Measurements from ENCODE around the gene ZNF503. TPM values are rescaled to one million over a fixed set of nuclear protein-coding genes. Genes with fewer than 3 reads are reported as not detected.

Gene ZNF503
- total and polyA plus RNA-seq, 2 donors from 2014 or later = 34.7 to 45.8 TPM

DNA sequence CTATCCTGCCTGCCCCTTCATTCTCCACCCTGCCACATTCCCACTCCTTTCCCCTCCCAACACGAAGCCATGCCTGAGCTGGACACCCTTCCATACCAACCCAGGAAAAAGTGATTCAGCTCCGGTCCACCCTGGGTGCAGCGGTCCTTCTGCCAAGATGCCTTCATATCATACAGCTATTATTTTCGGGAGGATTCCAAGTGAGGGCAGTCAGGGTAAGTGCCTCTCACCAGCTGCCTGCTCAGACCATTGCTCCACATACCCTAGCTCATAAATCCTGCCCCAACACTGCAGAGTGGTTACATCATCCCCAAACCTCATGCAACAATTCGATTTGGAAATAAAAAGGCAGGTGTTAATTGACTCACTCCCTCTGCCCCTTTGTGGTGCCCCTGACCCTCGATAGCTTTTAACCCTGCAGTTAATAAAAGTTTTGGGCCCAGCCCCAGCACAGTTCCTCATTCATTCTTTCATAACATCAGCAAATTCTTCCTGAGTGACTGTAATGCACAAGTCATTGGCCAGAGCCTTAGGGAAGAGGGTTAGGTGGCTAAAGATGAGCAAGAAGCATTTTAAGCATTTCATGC is 42.6 kb downstream of the ZNF503 start:
- Histone ChIP-seq H3K4me3 (ENCODE audit: low read length in 3 of 3) (no peak overlapping the region), H3K36me3 (ENCODE audit: control insufficient read depth in 2 of 3, insufficient read depth in 3 of 3, low read length in 3 of 3) (no peaks in the 10 kb centered on the region), H3K9ac (ENCODE audit: low read length in 3 of 3) (no peak overlapping the region), H3K27me3 (ENCODE audit: control insufficient read depth, insufficient read depth, low read length) (no peaks in the 10 kb centered on the region), H3K9me3 (ENCODE audit: control insufficient read depth in 2 of 3, insufficient read depth in 1 of 3, low read length in 3 of 3) (peaks cover 0 to 3% (median 0%) of the 10 kb centered on the region in 3 donors), H3K27ac (ENCODE audit: low read depth in 2 of 2, low read length in 2 of 2) (no peak overlapping the region), H3K4me1 (ENCODE audit: control insufficient read depth in 2 of 3, insufficient read depth in 2 of 3, low read depth in 1 of 3, low read length in 3 of 3) (no peaks in the 10 kb centered on the region)
- TF ChIP-seq, protein P1, sequence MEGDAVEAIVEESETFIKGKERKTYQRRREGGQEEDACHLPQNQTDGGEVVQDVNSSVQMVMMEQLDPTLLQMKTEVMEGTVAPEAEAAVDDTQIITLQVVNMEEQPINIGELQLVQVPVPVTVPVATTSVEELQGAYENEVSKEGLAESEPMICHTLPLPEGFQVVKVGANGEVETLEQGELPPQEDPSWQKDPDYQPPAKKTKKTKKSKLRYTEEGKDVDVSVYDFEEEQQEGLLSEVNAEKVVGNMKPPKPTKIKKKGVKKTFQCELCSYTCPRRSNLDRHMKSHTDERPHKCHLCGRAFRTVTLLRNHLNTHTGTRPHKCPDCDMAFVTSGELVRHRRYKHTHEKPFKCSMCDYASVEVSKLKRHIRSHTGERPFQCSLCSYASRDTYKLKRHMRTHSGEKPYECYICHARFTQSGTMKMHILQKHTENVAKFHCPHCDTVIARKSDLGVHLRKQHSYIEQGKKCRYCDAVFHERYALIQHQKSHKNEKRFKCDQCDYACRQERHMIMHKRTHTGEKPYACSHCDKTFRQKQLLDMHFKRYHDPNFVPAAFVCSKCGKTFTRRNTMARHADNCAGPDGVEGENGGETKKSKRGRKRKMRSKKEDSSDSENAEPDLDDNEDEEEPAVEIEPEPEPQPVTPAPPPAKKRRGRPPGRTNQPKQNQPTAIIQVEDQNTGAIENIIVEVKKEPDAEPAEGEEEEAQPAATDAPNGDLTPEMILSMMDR (IDR thresholded peaks at IDR 0.05; ENCODE audit: borderline replicate concordance, extremely low read depth, insufficient read depth) = no peak
- no peak for FAIRE-seq
- no peak for DNase-seq
- intact Hi-C loops (cut with DNase I) = no loop called here

DNA sequence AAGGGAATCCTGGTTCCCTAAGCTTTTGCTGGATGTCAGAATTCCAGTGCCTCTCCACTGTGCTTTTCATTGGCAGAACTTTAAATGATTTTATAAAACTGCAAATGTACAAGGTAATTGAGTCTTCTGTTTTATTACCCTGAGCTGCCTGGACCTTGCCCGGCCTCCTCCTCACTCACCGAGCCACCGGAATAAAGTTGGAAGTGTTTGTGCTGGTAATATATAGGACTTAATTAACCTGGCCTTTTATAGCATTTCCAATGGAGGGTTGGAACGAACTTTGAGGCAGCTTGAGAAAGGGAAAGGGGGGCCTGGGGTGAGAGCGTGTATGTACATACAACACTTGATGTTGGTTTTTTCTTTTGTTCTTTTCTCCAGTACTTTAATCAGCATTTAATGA is 43.4 kb downstream of the ZNF503 start:
- H3K36me3 ChIP-seq (ENCODE audit: control insufficient read depth in 2 of 3, insufficient read depth in 3 of 3, low read length in 3 of 3) = no peaks in the 10 kb centered on the region
- intact Hi-C loops (cut with DNase I) = no loop called here
- H3K27ac ChIP-seq (ENCODE audit: low read depth in 2 of 2, low read length in 2 of 2) = no peak overlapping the region
- H3K9ac ChIP-seq (ENCODE audit: low read length in 3 of 3) = no peak overlapping the region
- H3K9me3 ChIP-seq (ENCODE audit: control insufficient read depth in 2 of 3, insufficient read depth in 1 of 3, low read length in 3 of 3) = peaks cover 0 to 3% (median 0%) of the 10 kb centered on the region in 3 donors
- no peak for FAIRE-seq
- H3K27me3 ChIP-seq (ENCODE audit: control insufficient read depth, insufficient read depth, low read length) = no peaks in the 10 kb centered on the region
- H3K4me3 ChIP-seq (ENCODE audit: low read length in 3 of 3) = no peak overlapping the region
- DNase-seq = peak in 3 of 5 donors; percentile 68 to 83 (median 78)
- no peaks in the 10 kb centered on the region for H3K4me1 ChIP-seq (ENCODE audit: control insufficient read depth in 2 of 3, insufficient read depth in 2 of 3, low read depth in 1 of 3, low read length in 3 of 3)
- TF ChIP-seq, protein P1 (IDR thresholded peaks at IDR 0.05; ENCODE audit: borderline replicate concordance, extremely low read depth, insufficient read depth) = no peak

DNA sequence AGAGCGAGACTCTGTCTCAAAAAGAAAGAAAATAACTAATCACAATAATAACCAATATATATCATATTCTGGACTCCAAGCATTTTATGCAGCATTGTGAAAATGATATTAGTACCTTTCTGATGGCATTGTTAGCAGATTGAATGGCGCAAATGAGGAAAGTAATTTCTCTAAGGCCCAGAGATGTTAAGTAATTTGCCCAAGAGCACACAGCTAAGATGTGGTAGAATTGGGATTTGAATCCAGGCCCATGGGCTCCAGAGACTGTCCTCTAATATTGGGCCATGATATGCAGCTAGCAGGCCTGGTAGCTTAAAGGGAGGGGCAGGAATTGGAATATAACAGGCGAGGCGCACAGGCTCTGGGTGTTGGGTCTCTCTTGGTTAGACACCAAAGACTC is 44.1 kb downstream of the ZNF503 start:
- FAIRE-seq (no peak), DNase-seq (no peak)
- Histone ChIP-seq H3K27me3 (ENCODE audit: control insufficient read depth, insufficient read depth, low read length) (no peaks in the 10 kb centered on the region), H3K9me3 (ENCODE audit: control insufficient read depth in 2 of 3, insufficient read depth in 1 of 3, low read length in 3 of 3) (peaks cover 0 to 3% (median 0%) of the 10 kb centered on the region in 3 donors), H3K27ac (ENCODE audit: low read depth in 2 of 2, low read length in 2 of 2) (no peak overlapping the region), H3K36me3 (ENCODE audit: control insufficient read depth in 2 of 3, insufficient read depth in 3 of 3, low read length in 3 of 3) (no peaks in the 10 kb centered on the region), H3K4me1 (ENCODE audit: control insufficient read depth in 2 of 3, insufficient read depth in 2 of 3, low read depth in 1 of 3, low read length in 3 of 3) (no peaks in the 10 kb centered on the region), H3K9ac (ENCODE audit: low read length in 3 of 3) (no peak overlapping the region), H3K4me3 (ENCODE audit: low read length in 3 of 3) (no peak overlapping the region)
- TF ChIP-seq, protein P1 (IDR thresholded peaks at IDR 0.05; ENCODE audit: borderline replicate concordance, extremely low read depth, insufficient read depth) = no peak
- intact Hi-C loops (cut with DNase I) = no loop called here

DNA sequence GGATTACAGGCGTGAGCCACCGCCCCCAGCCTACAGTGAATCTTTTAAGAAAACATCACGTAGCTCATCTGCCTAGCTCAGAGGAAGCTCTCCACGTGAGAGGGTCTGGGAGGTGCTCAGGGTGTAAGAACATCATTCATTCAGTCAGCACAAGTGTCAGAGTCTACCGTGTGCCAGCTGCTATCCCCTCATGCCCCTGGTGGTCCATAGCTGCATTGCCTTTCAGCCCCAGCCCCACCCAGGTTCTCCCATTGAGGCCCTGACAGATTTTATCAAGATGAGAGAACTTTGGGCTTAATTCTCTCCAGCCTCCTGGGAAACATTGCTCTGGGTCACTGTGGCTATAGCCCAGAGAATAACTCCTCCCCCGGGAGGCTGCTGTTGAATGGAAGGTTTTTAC is 45.1 kb downstream of the ZNF503 start:
- DNase-seq = peak in 1 of 5 donors; percentile 15
- TF ChIP-seq, protein P1 (IDR thresholded peaks at IDR 0.05; ENCODE audit: borderline replicate concordance, extremely low read depth, insufficient read depth) = no peak
- FAIRE-seq = no peak
- Histone ChIP-seq H3K27ac (ENCODE audit: low read depth in 2 of 2, low read length in 2 of 2) (no peak overlapping the region), H3K9me3 (ENCODE audit: control insufficient read depth in 2 of 3, insufficient read depth in 1 of 3, low read length in 3 of 3) (peaks cover 0 to 3% (median 0%) of the 10 kb centered on the region in 3 donors), H3K4me3 (ENCODE audit: low read length in 3 of 3) (no peak overlapping the region), H3K4me1 (ENCODE audit: control insufficient read depth in 2 of 3, insufficient read depth in 2 of 3, low read depth in 1 of 3, low read length in 3 of 3) (no peaks in the 10 kb centered on the region), H3K9ac (ENCODE audit: low read length in 3 of 3) (no peak overlapping the region), H3K27me3 (ENCODE audit: control insufficient read depth, insufficient read depth, low read length) (no peaks in the 10 kb centered on the region), H3K36me3 (ENCODE audit: control insufficient read depth in 2 of 3, insufficient read depth in 3 of 3, low read length in 3 of 3) (no peaks in the 10 kb centered on the region)
- intact Hi-C loops (cut with DNase I) = no loop called here
